ENCODE results near the gene URB1. TPM values are rescaled to one million over a fixed set of nuclear protein-coding genes. Genes with fewer than 3 reads are reported as not detected.

URB1 gene
- total RNA-seq, 1 donor from 2014 or later = 15.5 TPM

GRCh38 chr21:32426592-32427051 lies 33.8 kb upstream of the URB1 start:
- Mint-ChIP-seq H3K36me3 (ENCODE audit: unreplicated experiment) (peaks cover 15% of the 10 kb centered on the region), H3K27me3 (ENCODE audit: unreplicated experiment) (peaks cover 4% of the 10 kb centered on the region), H3K4me3 (ENCODE audit: unreplicated experiment) (no peak overlapping the region), H3K9me3 (ENCODE audit: unreplicated experiment) (peaks cover 6% of the 10 kb centered on the region), H3K4me1 (ENCODE audit: low read depth, unreplicated experiment) (peaks cover 7% of the 10 kb centered on the region), H3K27ac (ENCODE audit: unreplicated experiment) (no peak overlapping the region)
- TF ChIP-seq CTCF (IDR thresholded peaks at IDR 0.05; ENCODE audit: partially characterized antibody, unreplicated experiment) = no peak
- DNase-seq = no peak

- H3K27me3 Mint-ChIP-seq (ENCODE audit: unreplicated experiment) = peaks cover 4% of the 10 kb centered on the region
- peaks cover 15% of the 10 kb centered on the region for H3K36me3 Mint-ChIP-seq (ENCODE audit: unreplicated experiment)
- TF ChIP-seq CTCF (IDR thresholded peaks at IDR 0.05; ENCODE audit: partially characterized antibody, unreplicated experiment) = no peak
- peaks cover 6% of the 10 kb centered on the region for H3K9me3 Mint-ChIP-seq (ENCODE audit: unreplicated experiment)
- no peak for DNase-seq
- H3K4me1 Mint-ChIP-seq (ENCODE audit: low read depth, unreplicated experiment) = peaks cover 7% of the 10 kb centered on the region
- no peak overlapping the region for H3K27ac Mint-ChIP-seq (ENCODE audit: unreplicated experiment)
- H3K4me3 Mint-ChIP-seq (ENCODE audit: unreplicated experiment) = no peak overlapping the region
These were observed 33.3 kb upstream of the URB1 start for GRCh38 chr21:32426066-32426465.

- peaks cover 7% of the 10 kb centered on the region for H3K4me1 Mint-ChIP-seq (ENCODE audit: low read depth, unreplicated experiment)
These were observed 32.8 kb upstream of the URB1 start for GRCh38 chr21:32425628-32426027.

GRCh38 chr21:32424674-32425073 lies 31.9 kb upstream of the URB1 start:
- H3K27ac Mint-ChIP-seq (ENCODE audit: unreplicated experiment) = no peak overlapping the region
- no peak for DNase-seq
- H3K27me3 Mint-ChIP-seq (ENCODE audit: unreplicated experiment) = peaks cover 4% of the 10 kb centered on the region
- peaks cover 8% of the 10 kb centered on the region for H3K9me3 Mint-ChIP-seq (ENCODE audit: unreplicated experiment)
- H3K4me3 Mint-ChIP-seq (ENCODE audit: unreplicated experiment) = no peak overlapping the region
- peaks cover 7% of the 10 kb centered on the region for H3K4me1 Mint-ChIP-seq (ENCODE audit: low read depth, unreplicated experiment)
- H3K36me3 Mint-ChIP-seq (ENCODE audit: unreplicated experiment) = peaks cover 11% of the 10 kb centered on the region
- TF ChIP-seq CTCF (IDR thresholded peaks at IDR 0.05; ENCODE audit: partially characterized antibody, unreplicated experiment) = no peak

More at GRCh38 chr21:32425628-32426027, 32.8 kb upstream of the URB1 start:
- Mint-ChIP-seq H3K36me3 (ENCODE audit: unreplicated experiment) (peaks cover 15% of the 10 kb centered on the region), H3K27me3 (ENCODE audit: unreplicated experiment) (peaks cover 4% of the 10 kb centered on the region), H3K9me3 (ENCODE audit: unreplicated experiment) (peaks cover 8% of the 10 kb centered on the region), H3K27ac (ENCODE audit: unreplicated experiment) (no peak overlapping the region), H3K4me3 (ENCODE audit: unreplicated experiment) (no peak overlapping the region)
- no peak for DNase-seq
- no peak for TF ChIP-seq CTCF (IDR thresholded peaks at IDR 0.05; ENCODE audit: partially characterized antibody, unreplicated experiment)

- peaks cover 4% of the 10 kb centered on the region for H3K27me3 Mint-ChIP-seq (ENCODE audit: unreplicated experiment)
- H3K4me1 Mint-ChIP-seq (ENCODE audit: low read depth, unreplicated experiment) = peaks cover 7% of the 10 kb centered on the region
- no peak overlapping the region for H3K27ac Mint-ChIP-seq (ENCODE audit: unreplicated experiment)
- no peak overlapping the region for H3K4me3 Mint-ChIP-seq (ENCODE audit: unreplicated experiment)
- no peak for TF ChIP-seq CTCF (IDR thresholded peaks at IDR 0.05; ENCODE audit: partially characterized antibody, unreplicated experiment)
- DNase-seq = no peak
- H3K36me3 Mint-ChIP-seq (ENCODE audit: unreplicated experiment) = peaks cover 11% of the 10 kb centered on the region
- H3K9me3 Mint-ChIP-seq (ENCODE audit: unreplicated experiment) = peaks cover 8% of the 10 kb centered on the region
These were observed 31.4 kb upstream of the URB1 start for GRCh38 chr21:32424191-32424535.

All from glutamatergic neuron (in vitro differentiated cells).